ENCODE measurements around the gene ETHE1.
"Not testable (repeated sequence)": the region's sequence is repeated elsewhere in the genome, so short reads cannot be mapped to it uniquely, and the experiment has no call there.

ETHE1 gene

GRCh38 chr19:43524922-43525835, 1.8 kb downstream of the ETHE1 start:
- no peak for DNase-seq (ENCODE audit: low read depth in 2 of 2)

GRCh38 chr19:43523696-43524095, 3.3 kb downstream of the ETHE1 start:
- not testable (repeated sequence) for DNase-seq (ENCODE audit: low read depth in 2 of 2)

- no peak for DNase-seq (ENCODE audit: low read depth in 2 of 2)
Observed at GRCh38 chr19:43522929-43523328, 4.1 kb downstream of the ETHE1 start.

- peak; percentile 58 to 74 for DNase-seq (ENCODE audit: low read depth in 2 of 2)
Observed at GRCh38 chr19:43519436-43520088, 7.4 kb downstream of the ETHE1 start.

- no peak for DNase-seq (ENCODE audit: low read depth in 2 of 2)
Observed at GRCh38 chr19:43518051-43518450, 8.9 kb downstream of the ETHE1 start.

- DNase-seq (ENCODE audit: low read depth in 2 of 2) = not testable (repeated sequence)
Observed at GRCh38 chr19:43512399-43512798, 14.6 kb downstream of the ETHE1 start.

GRCh38 chr19:43511324-43511723, 15.7 kb downstream of the ETHE1 start:
- no peak for DNase-seq (ENCODE audit: low read depth in 2 of 2)

- DNase-seq (ENCODE audit: low read depth in 2 of 2) = no peak
Observed at GRCh38 chr19:43510713-43511112, 16.3 kb downstream of the ETHE1 start.

- no peak for DNase-seq (ENCODE audit: low read depth in 2 of 2)
Observed at GRCh38 chr19:43507880-43508279, 19.1 kb downstream of the ETHE1 start.

- no peak for DNase-seq (ENCODE audit: low read depth in 2 of 2)
Observed at GRCh38 chr19:43506629-43507028, 20.4 kb downstream of the ETHE1 start.

- DNase-seq (ENCODE audit: low read depth in 2 of 2) = no peak
Observed at GRCh38 chr19:43505941-43506340, 21.1 kb downstream of the ETHE1 start.

GRCh38 chr19:43505186-43505456, 21.9 kb downstream of the ETHE1 start:
- no peak for DNase-seq (ENCODE audit: low read depth in 2 of 2)

- peak in 1 of 2 donors; percentile 10 for DNase-seq (ENCODE audit: low read depth in 2 of 2)
Observed at GRCh38 chr19:43504426-43505185, 22.4 kb downstream of the ETHE1 start, which contains the start of gene PHLDB3. TSS of gene PHLDB3 (minus strand) at chr19:43504746. CDS start at chr19:43504118, 628 bp downstream.

GRCh38 chr19:43503501-43504425, 23.2 kb downstream of the ETHE1 start:
- DNase-seq (ENCODE audit: low read depth in 2 of 2) = peak; percentile 99

- no peak for DNase-seq (ENCODE audit: low read depth in 2 of 2)
Observed at GRCh38 chr19:43502419-43502976, 24.5 kb downstream of the ETHE1 start.

- no peak for DNase-seq (ENCODE audit: low read depth in 2 of 2)
Observed at GRCh38 chr19:43501661-43502418, 25.2 kb downstream of the ETHE1 start.

- no peak for DNase-seq (ENCODE audit: low read depth in 2 of 2)
Observed at GRCh38 chr19:43499042-43499441, 28.0 kb downstream of the ETHE1 start.

GRCh38 chr19:43498233-43498842, 28.7 kb downstream of the ETHE1 start:
- no peak for DNase-seq (ENCODE audit: low read depth in 2 of 2)

- no peak for DNase-seq (ENCODE audit: low read depth in 2 of 2)
Observed at GRCh38 chr19:43496960-43497359, 30.0 kb downstream of the ETHE1 start.

GRCh38 chr19:43495082-43495481, 31.9 kb downstream of the ETHE1 start:
- DNase-seq (ENCODE audit: low read depth in 2 of 2) = no peak
